ENCODE measurements around the gene CDKN2B.

DNA sequence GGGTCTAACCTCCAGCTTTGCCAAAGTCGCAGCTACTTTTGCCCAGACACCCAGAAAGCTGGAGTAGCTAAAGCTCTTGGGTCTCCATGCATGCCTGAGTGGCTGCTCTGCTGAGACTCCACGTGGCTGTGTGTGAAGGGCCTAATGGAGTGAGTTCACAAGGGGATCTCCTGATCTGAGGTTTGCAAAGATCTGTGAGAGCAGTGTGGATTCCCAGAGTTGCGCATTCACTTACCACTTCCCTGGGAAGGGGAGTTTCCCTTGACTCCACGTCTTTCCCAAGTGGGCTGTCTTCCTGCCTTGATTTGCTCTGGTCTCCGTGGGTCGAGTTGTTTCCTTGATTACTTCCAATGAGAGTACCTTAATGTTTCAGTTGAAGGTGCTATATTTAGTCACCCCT, 17.6 kb upstream of the CDKN2B start:
- TF ChIP-seq CTCF (conservative IDR thresholded peaks at IDR 0.05), result no peak
- TF ChIP-seq ZFX (IDR thresholded peaks at IDR 0.05), result no peak
